Cardiac muscle cell (in vitro differentiated cells and primary cell): ENCODE data around the gene KRTAP12-3. TPM values are rescaled to one million over a fixed set of nuclear protein-coding genes. Genes with fewer than 3 reads are reported as not detected.

Experiments
- DNase-seq, 2 donors: peaks; one replicate each; pipeline versions ENCODE4 v3.0.0 to v3.0.0-alpha.2; 2010 to 2017; ENCODE audit warnings: low read depth in 1 of 2, low spot score in 1 of 2
- H3K27ac ChIP-seq: fragments of 200-600 bp; sonication (generic); 2 replicates; pipeline ENCODE4 v1.5.1; 2016
- H3K27me3 ChIP-seq: fragments of 200-600 bp; sonication (generic); 2 replicates; pipeline ENCODE4 v1.6.0; 2016; ENCODE audit warnings: control low read depth
- H3K36me3 ChIP-seq: fragments of 200-600 bp; sonication (generic); 2 replicates; pipeline ENCODE4 v1.5.1; 2016; ENCODE audit warnings: control low read depth
- H3K4me1 ChIP-seq: fragments of 200-600 bp; sonication (generic); 2 replicates; pipeline ENCODE4 v1.8.1; 2017; ENCODE audit warnings: low read depth, mild to moderate bottlenecking, mixed run types
- H3K4me3 ChIP-seq: fragments of 200-600 bp; sonication (generic); 2 replicates; pipeline ENCODE4 v1.5.1; 2016; ENCODE audit warnings: mild to moderate bottlenecking
- H3K9me3 ChIP-seq: fragments of 200-600 bp; sonication (generic); 2 replicates; pipeline ENCODE4 v1.5.1; 2017; ENCODE audit warnings: low read depth, mild to moderate bottlenecking, control low read depth
- CTCF ChIP-seq: IDR thresholded peaks from 2 replicates; pipeline ENCODE4 v1.5.1; 2012; ENCODE audit warnings: low read depth, mild to moderate bottlenecking, low read length
- polyA plus RNA-seq: library from polyadenylated mRNA; unstranded; fragments of >200 nt; fragmentation: Nextera tagmentation; extraction: Ambion mirVana; gene quantifications from 2 replicates; pipeline ENCODE4 v1.2.1, GENCODE V29; 2016
- total RNA-seq: library from RNA; depleted of rRNA; stranded (reverse); fragments of >200 nt; gene quantifications from 2 replicates; pipeline ENCODE4 v1.2.3, GENCODE V29; 2016

Gene KRTAP12-3
- total and polyA plus RNA-seq, 2 experiments from 2014 or later, result not detected

DNA sequence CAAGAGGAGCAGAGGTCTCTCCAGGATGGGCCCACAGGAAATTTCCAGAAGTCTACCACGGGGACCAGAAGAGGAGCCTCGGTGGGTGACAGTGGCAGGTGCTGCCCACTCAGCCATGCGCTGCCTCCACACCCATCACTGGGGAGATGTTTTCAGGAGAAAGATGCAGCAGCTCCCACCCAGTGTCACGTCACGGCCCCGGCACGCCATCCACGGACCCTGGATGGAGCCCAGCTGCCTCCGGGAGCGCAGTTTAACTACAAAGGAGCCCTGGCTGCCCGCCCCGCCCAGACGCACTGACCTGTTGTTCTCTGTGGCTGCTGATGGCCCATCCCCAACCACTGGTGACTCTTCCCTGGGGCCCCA, 46.9 kb downstream of the KRTAP12-3 start:
- Histone ChIP-seq H3K36me3 (no peaks in the 10 kb centered on the region), H3K4me1 (peaks cover 3% of the 10 kb centered on the region), H3K27ac (no peak overlapping the region), H3K27me3 (peaks cover 83% of the 10 kb centered on the region), H3K9me3 (no peaks in the 10 kb centered on the region), H3K4me3 (no peak overlapping the region)
- TF ChIP-seq CTCF, result no peak
- no peak for DNase-seq

GRCh38 chr21:44706026-44706705, 48.4 kb downstream of the KRTAP12-3 start:
- DNase-seq, result no peak
- no peak for TF ChIP-seq CTCF
- Histone ChIP-seq H3K27me3 (peaks cover 99% of the 10 kb centered on the region), H3K27ac (no peak overlapping the region), H3K9me3 (no peaks in the 10 kb centered on the region), H3K36me3 (no peaks in the 10 kb centered on the region), H3K4me1 (peaks cover 18% of the 10 kb centered on the region), H3K4me3 (no peak overlapping the region)

- DNase-seq, result no peak
- no peak overlapping the region for H3K27ac ChIP-seq
- no peak overlapping the region for H3K4me3 ChIP-seq
- H3K4me1 ChIP-seq, result peaks cover 26% of the 10 kb centered on the region
- peaks cover 100% of the 10 kb centered on the region for H3K27me3 ChIP-seq
- H3K9me3 ChIP-seq, result no peaks in the 10 kb centered on the region
- H3K36me3 ChIP-seq, result no peaks in the 10 kb centered on the region
- TF ChIP-seq CTCF, result no peak
Measured at GRCh38 chr21:44706706-44707581, 49.2 kb downstream of the KRTAP12-3 start.

Other genes with a start within 250 kb of the KRTAP12-3 start
- 5.9 and 9.5 TPM in 2 replicates for gene LRRC3, start 202.4 kb upstream of the KRTAP12-3 start, total RNA-seq
- gene LRRC3, start 202.4 kb upstream of the KRTAP12-3 start, polyA plus RNA-seq, result 3.3 and 4.1 TPM in 2 replicates
- gene KRTAP10-1, start 117.7 kb upstream of the KRTAP12-3 start, total RNA-seq, result not detected in 2 replicates
- 0.56 TPM in 1 of 2 replicates, not detected in the other for gene KRTAP10-1, start 117.7 kb upstream of the KRTAP12-3 start, polyA plus RNA-seq
- gene KRTAP10-2, start 106.4 kb upstream of the KRTAP12-3 start, total RNA-seq, result not detected in 2 replicates
- 0.55 TPM in 1 of 2 replicates, not detected in the other for gene KRTAP10-2, start 106.4 kb upstream of the KRTAP12-3 start, polyA plus RNA-seq
- not detected in 2 replicates for gene KRTAP10-3, start 99.1 kb upstream of the KRTAP12-3 start, total RNA-seq
- not detected in 2 replicates for gene KRTAP10-3, start 99.1 kb upstream of the KRTAP12-3 start, polyA plus RNA-seq
- not detected in 2 replicates for gene KRTAP10-4, start 84.2 kb upstream of the KRTAP12-3 start, total RNA-seq
- gene KRTAP10-4, start 84.2 kb upstream of the KRTAP12-3 start, polyA plus RNA-seq, result 0.16 TPM in 1 of 2 replicates, not detected in the other
- gene KRTAP10-5, start 77.3 kb upstream of the KRTAP12-3 start, total RNA-seq, result not detected in 2 replicates
- gene KRTAP10-5, start 77.3 kb upstream of the KRTAP12-3 start, polyA plus RNA-seq, result not detected in 2 replicates
- not detected in 2 replicates for gene KRTAP10-6, start 65.4 kb upstream of the KRTAP12-3 start, total RNA-seq
- 0.29 TPM in 1 of 2 replicates, not detected in the other for gene KRTAP10-6, start 65.4 kb upstream of the KRTAP12-3 start, polyA plus RNA-seq
- not detected in 2 replicates for gene KRTAP10-7, start 57.3 kb upstream of the KRTAP12-3 start, total RNA-seq
- gene KRTAP10-7, start 57.3 kb upstream of the KRTAP12-3 start, polyA plus RNA-seq, result not detected in 2 replicates
- not detected in 2 replicates for gene KRTAP10-8, start 45.9 kb upstream of the KRTAP12-3 start, total RNA-seq
- not detected in 2 replicates for gene KRTAP10-8, start 45.9 kb upstream of the KRTAP12-3 start, polyA plus RNA-seq
- not detected in 2 replicates for gene KRTAP10-9, start 30.8 kb upstream of the KRTAP12-3 start, total RNA-seq
- gene KRTAP10-9, start 30.8 kb upstream of the KRTAP12-3 start, polyA plus RNA-seq, result not detected in 2 replicates
- not detected in 2 replicates for gene KRTAP10-10, start 20.6 kb upstream of the KRTAP12-3 start, total RNA-seq
- not detected in 2 replicates for gene KRTAP10-10, start 20.6 kb upstream of the KRTAP12-3 start, polyA plus RNA-seq
- gene KRTAP10-11, start 11.5 kb upstream of the KRTAP12-3 start, total RNA-seq, result not detected in 2 replicates
- not detected in 2 replicates for gene KRTAP10-11, start 11.5 kb upstream of the KRTAP12-3 start, polyA plus RNA-seq
- not detected in 2 replicates for gene KRTAP12-4, start 3.3 kb upstream of the KRTAP12-3 start, total RNA-seq
- not detected in 2 replicates for gene KRTAP12-4, start 3.3 kb upstream of the KRTAP12-3 start, polyA plus RNA-seq
- gene KRTAP12-2, start 9.0 kb downstream of the KRTAP12-3 start, total RNA-seq, result not detected in 2 replicates
- not detected in 2 replicates for gene KRTAP12-2, start 9.0 kb downstream of the KRTAP12-3 start, polyA plus RNA-seq
- not detected in 2 replicates for gene KRTAP12-1, start 24.2 kb downstream of the KRTAP12-3 start, total RNA-seq
- gene KRTAP12-1, start 24.2 kb downstream of the KRTAP12-3 start, polyA plus RNA-seq, result not detected in 2 replicates
- gene KRTAP10-12, start 39.2 kb downstream of the KRTAP12-3 start, total RNA-seq, result not detected in 2 replicates
- gene KRTAP10-12, start 39.2 kb downstream of the KRTAP12-3 start, polyA plus RNA-seq, result not detected in 2 replicates
- 2.8 and 3.2 TPM in 2 replicates for gene TSPEAR, start 53.6 kb downstream of the KRTAP12-3 start, total RNA-seq
- 3.4 and 5.3 TPM in 2 replicates for gene TSPEAR, start 53.6 kb downstream of the KRTAP12-3 start, polyA plus RNA-seq
- gene UBE2G2, start 143.9 kb downstream of the KRTAP12-3 start, total RNA-seq, result 47.8 and 79.4 TPM in 2 replicates
- 78.7 and 86.4 TPM in 2 replicates for gene UBE2G2, start 143.9 kb downstream of the KRTAP12-3 start, polyA plus RNA-seq
- 63.0 and 89.8 TPM in 2 replicates for gene SUMO3, start 160.1 kb downstream of the KRTAP12-3 start, total RNA-seq
- gene SUMO3, start 160.1 kb downstream of the KRTAP12-3 start, polyA plus RNA-seq, result 95.9 and 121 TPM in 2 replicates
- gene PTTG1IP, start 215.8 kb downstream of the KRTAP12-3 start, total RNA-seq, result 204 and 218 TPM in 2 replicates
- gene PTTG1IP, start 215.8 kb downstream of the KRTAP12-3 start, polyA plus RNA-seq, result 240 and 253 TPM in 2 replicates